Calu3 (cell line): ENCODE results near the gene ECE2. TPM values are rescaled to one million over a fixed set of nuclear protein-coding genes. Genes with fewer than 3 reads are reported as not detected.
A peak's percentile ranks its signal among the peaks of the same experiment; 100 is the strongest.
"Not testable (repeated sequence)": the region's sequence is repeated elsewhere in the genome, so short reads cannot be mapped to it uniquely, and the experiment has no call there.

Experiments used
- BruUV-seq: library from RNA; stranded (reverse); fragments of 400-500 nt; replicated peaks from 2 replicates; lab custom pipeline; 2021; lab: Mats Ljungman, UMichigan
- CTCF ChIA-PET: fragments of 300-600 bp; sonication (Branson Sonifier 250); formaldehyde crosslinking; loops from one replicate; lab custom pipeline; 2022; ENCODE audit warnings: antibody characterized with exemption; lab: Charles Lee
- DNase-seq: peaks from one replicate; pipeline ENCODE4 v3.0.0; 2022
- H3K27ac Mint-ChIP-seq: one replicate; pipeline ENCODE4 v1.8.0; 2022; ENCODE audit warnings: mixed read lengths; ENCODE audit not compliant: unreplicated experiment
- H3K27me3 Mint-ChIP-seq: one replicate; pipeline ENCODE4 v1.8.0; 2022; ENCODE audit warnings: mixed read lengths; ENCODE audit not compliant: unreplicated experiment
- H3K36me3 Mint-ChIP-seq: one replicate; pipeline ENCODE4 v1.8.0; 2022; ENCODE audit warnings: mild to moderate bottlenecking, moderate library complexity, mixed read lengths; ENCODE audit not compliant: insufficient read depth, unreplicated experiment
- H3K4me1 Mint-ChIP-seq: one replicate; pipeline ENCODE4 v1.8.0; 2022; ENCODE audit warnings: mild to moderate bottlenecking, low read depth, mixed read lengths; ENCODE audit not compliant: unreplicated experiment
- H3K4me3 Mint-ChIP-seq: one replicate; pipeline ENCODE4 v1.8.0; 2022; ENCODE audit warnings: mild to moderate bottlenecking, low read depth, moderate library complexity, mixed read lengths; ENCODE audit not compliant: unreplicated experiment
- H3K9me3 Mint-ChIP-seq: one replicate; pipeline ENCODE4 v1.8.0; 2022; ENCODE audit warnings: low read depth, mixed read lengths; ENCODE audit not compliant: unreplicated experiment
- intact Hi-C: fragments of 100-400 bp; cut with micrococcal nuclease; formaldehyde crosslinking; loops from one replicate; pipeline ENCODE4 v1.10.0; 2022; ENCODE audit not compliant: unreplicated experiment
- total RNA-seq: library from RNA; stranded (reverse); gene quantifications from 2 replicates; pipeline ENCODE4 v1.2.3, GENCODE V29; 2022
- TF ChIP-seq, protein P1 (sequence below): fragments of 200-600 bp; IDR thresholded peaks from one replicate; pipeline ENCODE4 v1.8.0; 2022; ENCODE audit warnings: antibody characterized with exemption; ENCODE audit not compliant: unreplicated experiment

Gene ECE2
- total RNA-seq, 1 experiment from 2014 or later = not detected

DNA sequence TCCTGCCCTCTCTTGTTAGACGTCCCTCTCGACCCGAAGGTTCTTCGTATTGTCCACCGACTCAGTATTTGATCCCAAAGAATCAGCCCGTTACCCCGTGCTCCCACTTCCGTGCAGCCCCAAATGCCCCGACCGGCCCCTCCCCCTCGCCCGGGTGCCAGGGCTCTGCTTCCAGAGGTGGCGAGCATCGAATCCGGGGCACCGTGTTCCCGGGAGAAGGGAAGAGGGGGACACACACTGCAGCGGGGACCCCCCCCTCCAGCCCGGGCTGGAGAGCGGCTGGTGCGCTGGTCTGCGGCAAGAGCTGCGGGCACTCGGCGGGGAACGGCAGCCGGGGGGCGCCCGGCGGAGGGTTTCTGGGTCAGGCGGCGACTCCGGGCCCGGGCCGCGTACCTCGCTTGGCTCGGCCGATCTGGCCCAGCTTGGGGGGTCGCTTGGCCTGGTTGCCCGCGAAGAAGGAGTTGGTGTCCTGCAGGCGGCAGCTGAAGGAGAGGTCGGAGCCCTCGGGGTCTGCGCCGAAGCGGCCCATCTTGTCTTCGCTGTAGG, 15.0 kb upstream of the ECE2 start:
- no TSS peak for BruUV-seq
- peaks cover 24% of the 10 kb centered on the region for H3K4me1 Mint-ChIP-seq
- H3K27ac Mint-ChIP-seq = peak overlapping the region; percentile 62
- peaks cover 68% of the 10 kb centered on the region for H3K27me3 Mint-ChIP-seq
- intact Hi-C loops = no loop called here
- peak overlapping the region; percentile 66 for H3K4me3 Mint-ChIP-seq
- no peaks in the 10 kb centered on the region for H3K9me3 Mint-ChIP-seq
- H3K36me3 Mint-ChIP-seq = peaks cover 34% of the 10 kb centered on the region
- TF ChIP-seq, protein P1, sequence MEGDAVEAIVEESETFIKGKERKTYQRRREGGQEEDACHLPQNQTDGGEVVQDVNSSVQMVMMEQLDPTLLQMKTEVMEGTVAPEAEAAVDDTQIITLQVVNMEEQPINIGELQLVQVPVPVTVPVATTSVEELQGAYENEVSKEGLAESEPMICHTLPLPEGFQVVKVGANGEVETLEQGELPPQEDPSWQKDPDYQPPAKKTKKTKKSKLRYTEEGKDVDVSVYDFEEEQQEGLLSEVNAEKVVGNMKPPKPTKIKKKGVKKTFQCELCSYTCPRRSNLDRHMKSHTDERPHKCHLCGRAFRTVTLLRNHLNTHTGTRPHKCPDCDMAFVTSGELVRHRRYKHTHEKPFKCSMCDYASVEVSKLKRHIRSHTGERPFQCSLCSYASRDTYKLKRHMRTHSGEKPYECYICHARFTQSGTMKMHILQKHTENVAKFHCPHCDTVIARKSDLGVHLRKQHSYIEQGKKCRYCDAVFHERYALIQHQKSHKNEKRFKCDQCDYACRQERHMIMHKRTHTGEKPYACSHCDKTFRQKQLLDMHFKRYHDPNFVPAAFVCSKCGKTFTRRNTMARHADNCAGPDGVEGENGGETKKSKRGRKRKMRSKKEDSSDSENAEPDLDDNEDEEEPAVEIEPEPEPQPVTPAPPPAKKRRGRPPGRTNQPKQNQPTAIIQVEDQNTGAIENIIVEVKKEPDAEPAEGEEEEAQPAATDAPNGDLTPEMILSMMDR = no peak
- DNase-seq = no peak
- CTCF ChIA-PET = interaction anchor here (0.6 to 1.2 kb wide), 3 partner anchors 21 to 812 kb away, joined by 4 to 5 read pairs (median 5); partner anchors contain the start of gene PARL

DNA sequence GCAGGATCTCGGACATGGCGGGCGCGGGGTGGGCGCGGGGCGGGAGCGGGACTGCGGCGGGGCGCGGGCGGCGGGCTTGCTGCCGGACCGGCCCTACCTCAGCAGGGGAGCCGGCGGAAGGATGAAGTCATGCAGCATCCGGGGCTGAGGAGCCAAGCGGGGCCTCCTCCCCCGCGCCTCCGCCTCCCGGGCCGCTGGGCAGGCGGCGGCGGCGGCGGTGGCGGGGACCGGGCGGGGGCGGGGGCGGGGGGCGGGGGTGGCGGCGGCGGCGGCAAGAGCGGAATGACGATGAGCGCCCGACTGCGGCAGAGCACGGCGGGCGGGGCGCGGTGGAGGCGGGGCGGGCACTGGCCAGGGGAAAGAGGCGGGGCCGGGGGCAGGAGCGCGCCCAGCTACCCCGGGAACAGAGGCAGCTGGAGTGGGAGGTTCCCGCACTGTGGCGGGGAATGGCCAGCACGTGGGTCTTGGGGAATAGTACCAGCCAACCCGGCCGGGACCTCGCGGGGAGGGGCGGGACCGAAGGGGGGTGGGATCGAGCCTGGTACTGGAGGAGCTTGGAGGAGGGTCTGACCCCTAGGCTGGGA, 14.5 kb upstream of the ECE2 start, which contains the start of gene CAMK2N2:
Gene CAMK2N2 (minus strand): TSS at position 284 of the 584 bp plus-strand sequence. CDS start 268 bp downstream, at position 16.
- Mint-ChIP-seq H3K36me3 (peaks cover 34% of the 10 kb centered on the region), H3K27me3 (peaks cover 68% of the 10 kb centered on the region), H3K9me3 (no peaks in the 10 kb centered on the region), H3K4me3 (peak within 1 kb of the TSS; percentile 66), H3K27ac (peak within 1 kb of the TSS; percentile 62), H3K4me1 (peaks cover 24% of the 10 kb centered on the region)
- TF ChIP-seq, protein P1 = no peak
- peak; percentile 87 for DNase-seq
- intact Hi-C loops = no loop called here
- CTCF ChIA-PET = interaction anchor here (0.6 to 1.2 kb wide), 5 partner anchors 12 to 1846 kb away, joined by 3 to 5 read pairs (median 5); partner anchors contain the start of genes EEF1AKMT4 and PARL
- no TSS peak for BruUV-seq

DNA sequence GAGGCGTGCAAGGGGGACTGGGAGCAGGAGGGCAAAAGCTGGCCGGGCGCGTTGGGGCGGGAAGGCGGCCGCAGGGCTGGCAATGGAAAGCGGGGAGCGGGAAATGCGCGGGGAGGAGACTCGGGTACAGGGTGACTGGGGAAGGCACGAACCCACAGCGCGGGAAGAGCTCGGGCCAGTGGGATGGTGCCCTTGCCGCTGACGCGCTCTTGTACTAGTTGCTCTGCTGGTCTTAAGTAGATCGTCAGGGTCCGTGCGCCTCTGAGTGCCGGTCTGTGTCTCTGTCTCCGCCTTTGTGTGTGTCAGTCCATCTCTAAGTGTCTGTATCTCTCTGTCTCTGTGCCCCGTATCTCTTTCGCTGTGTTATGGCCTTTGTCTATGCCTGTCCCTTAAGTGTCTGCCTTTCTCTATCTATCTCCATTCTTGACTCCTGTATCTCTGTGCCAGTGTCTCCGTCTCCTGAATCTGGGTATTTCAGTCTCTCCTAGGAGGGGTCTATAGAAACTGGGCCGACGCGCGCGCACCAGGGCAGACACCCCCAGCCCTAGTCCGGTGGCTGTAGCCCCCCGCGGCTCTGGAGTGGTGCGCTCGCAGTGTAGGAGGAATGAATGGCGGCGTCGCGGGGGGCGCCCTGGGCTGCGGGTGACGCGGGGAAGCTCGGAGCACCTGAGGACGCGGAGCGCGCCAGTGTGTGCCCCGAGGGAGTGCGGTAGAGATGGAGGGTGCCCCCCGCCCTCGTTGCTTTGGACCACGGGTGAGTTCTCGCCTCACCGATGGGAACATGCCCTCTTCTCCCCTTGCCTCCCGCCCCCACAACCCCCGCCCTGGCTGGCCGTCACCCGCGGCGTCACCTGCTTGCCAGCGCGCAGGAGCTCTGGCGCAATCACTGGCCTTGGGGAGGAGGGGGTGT, 13.7 kb upstream of the ECE2 start:
- TF ChIP-seq, protein P1 = no peak
- peaks cover 24% of the 10 kb centered on the region for H3K4me1 Mint-ChIP-seq
- peaks cover 34% of the 10 kb centered on the region for H3K36me3 Mint-ChIP-seq
- H3K27ac Mint-ChIP-seq = no peak overlapping the region
- peak; percentile 47 for DNase-seq
- BruUV-seq = no TSS peak
- H3K9me3 Mint-ChIP-seq = peaks cover under 1% of the 10 kb centered on the region
- H3K4me3 Mint-ChIP-seq = peak overlapping the region; percentile 66
- peaks cover 74% of the 10 kb centered on the region for H3K27me3 Mint-ChIP-seq
- CTCF ChIA-PET = interaction anchor here (0.6 to 1.5 kb wide), 8 partner anchors 12 to 1846 kb away, joined by 3 to 7 read pairs (median 4); partner anchors contain the start of genes EEF1AKMT4, PARL and PSMD2
- intact Hi-C loops = no loop called here

DNA sequence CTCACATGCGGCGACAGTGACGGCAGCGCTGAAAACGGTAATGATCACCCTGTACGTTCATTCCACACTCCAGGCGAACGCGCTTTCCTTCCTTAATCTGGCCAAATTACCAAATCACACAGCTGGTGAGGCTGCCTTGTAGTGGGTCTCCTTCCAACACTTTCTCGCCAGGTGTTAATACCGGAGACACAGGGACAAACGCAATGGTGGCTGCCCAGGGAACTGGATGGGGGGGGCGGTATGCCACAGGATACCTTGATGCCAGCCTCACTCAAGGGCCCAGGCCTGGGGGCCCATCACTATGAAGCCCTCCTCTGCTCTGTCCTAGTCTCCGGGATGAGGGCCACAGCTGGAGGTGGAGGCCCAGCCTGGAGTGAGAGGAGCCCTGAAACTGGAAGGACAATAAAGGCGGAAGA, 13.1 kb upstream of the ECE2 start:
- Mint-ChIP-seq H3K9me3 (peaks cover 4% of the 10 kb centered on the region), H3K4me1 (peaks cover 24% of the 10 kb centered on the region), H3K27ac (no peak overlapping the region), H3K4me3 (peak overlapping the region; percentile 66), H3K36me3 (peaks cover 34% of the 10 kb centered on the region), H3K27me3 (peaks cover 81% of the 10 kb centered on the region)
- no TSS peak for BruUV-seq
- CTCF ChIA-PET = interaction anchor here (0.6 to 1.5 kb wide), 4 partner anchors 29 to 378 kb away, joined by 3 to 7 read pairs (median 4); partner anchors contain the start of genes PARL and PSMD2
- no peak for DNase-seq
- TF ChIP-seq, protein P1 = no peak
- intact Hi-C loops = no loop called here

DNA sequence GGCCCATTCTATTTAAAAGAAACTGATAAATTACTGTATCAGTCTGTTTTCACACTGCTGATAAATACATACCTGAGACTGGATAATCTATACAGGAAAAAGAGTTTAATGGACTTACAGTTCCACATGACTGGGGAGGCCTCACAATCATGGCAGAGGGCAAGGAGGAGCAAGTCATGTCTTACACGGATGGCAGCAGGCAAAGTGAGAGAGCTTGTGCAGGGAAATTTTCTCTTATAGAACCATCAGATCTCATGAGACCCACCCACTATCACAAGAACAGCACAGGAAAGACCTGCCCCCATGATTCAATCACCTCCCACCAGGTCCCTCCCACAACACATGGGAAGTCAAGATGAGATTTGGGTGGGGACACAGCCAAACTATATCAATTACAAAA, 8.6 kb upstream of the ECE2 start:
- H3K27ac Mint-ChIP-seq, DNase-seq, BruUV-seq, H3K9me3 Mint-ChIP-seq, CTCF ChIA-PET, H3K36me3 Mint-ChIP-seq, H3K4me1 Mint-ChIP-seq, intact Hi-C loops, H3K4me3 Mint-ChIP-seq: not testable (repeated sequence)
- peaks cover 61% of the 10 kb centered on the region for H3K27me3 Mint-ChIP-seq
